GM18517 (cell line): ENCODE data around the gene LRRC56.

Experiments
- ATAC-seq: cut with Tn5 transposase; IDR thresholded peaks from one replicate; pipeline ENCODE4 v1.9.1; 2021; ENCODE audit warnings: mild to moderate bottlenecking, moderate library complexity; ENCODE audit not compliant: unreplicated experiment

The LRRC56 gene

DNA sequence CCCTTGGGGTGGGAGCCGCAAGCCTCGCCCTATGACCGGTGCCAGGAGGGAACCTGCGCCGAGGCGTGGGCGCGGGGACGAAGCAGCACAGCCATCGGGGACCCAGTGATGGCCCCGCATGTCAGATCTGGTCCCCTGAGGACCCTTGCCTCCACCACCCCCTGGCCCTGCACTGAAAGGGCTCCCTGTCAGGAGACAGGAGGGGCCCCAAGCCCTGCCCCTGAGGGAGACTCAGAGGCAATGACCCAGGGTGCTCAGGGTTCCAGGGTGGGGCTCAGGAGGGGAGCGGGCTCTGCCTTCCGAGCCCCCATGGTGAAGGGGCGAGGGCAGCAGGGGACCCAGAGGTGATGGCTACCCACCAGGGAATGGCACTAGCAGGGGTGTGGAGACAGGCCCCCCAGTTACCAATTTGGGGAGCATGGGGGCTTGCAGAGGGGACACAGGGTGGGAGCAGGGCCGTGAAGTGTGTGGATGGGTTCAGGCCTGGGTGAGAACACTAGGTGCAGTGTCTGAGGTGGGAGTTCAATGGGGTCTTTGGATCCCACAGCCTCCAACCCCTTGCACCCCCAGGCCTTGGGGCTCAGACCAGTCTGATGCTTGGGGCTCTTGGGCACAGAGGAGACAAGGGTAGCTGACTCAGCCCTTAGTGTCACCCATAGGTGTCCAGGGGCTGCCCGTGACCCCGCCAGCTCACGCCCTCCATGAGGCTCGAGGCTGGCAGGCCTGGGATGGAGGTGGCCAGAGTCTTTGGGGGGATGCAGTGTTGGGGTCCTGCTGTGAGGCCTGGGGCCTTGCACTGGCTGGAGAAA lies 499 bp downstream of the LRRC56 start:
- no peak for ATAC-seq

DNA sequence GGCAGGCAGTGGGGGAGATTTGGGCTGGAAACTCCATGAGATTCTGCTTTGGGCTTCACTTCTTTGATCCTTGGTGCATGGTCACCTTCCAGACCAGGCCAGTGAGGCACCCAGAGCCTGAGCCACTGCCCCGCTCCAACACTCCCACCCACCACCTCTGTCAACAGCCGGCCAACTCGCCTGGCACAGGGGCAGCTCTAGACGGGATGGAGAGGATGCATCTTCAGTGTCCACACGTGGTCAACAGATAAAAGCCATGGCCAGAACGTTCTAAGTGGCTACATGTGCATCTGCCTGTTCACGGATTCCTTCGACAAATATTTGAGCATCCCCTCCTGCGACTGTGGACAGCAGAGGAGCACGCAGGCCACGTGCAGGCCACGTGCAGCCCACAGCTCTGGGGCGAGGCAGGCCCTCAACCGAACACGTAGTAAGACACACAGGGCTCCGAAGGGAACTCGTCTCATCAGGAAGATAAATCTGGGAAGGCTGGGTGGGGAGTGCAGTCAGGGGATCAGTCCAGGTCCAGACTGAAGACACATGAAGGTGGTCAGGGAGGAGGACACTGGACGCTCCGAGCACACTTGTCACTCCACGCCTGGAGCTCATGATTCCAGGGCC lies 1.2 kb downstream of the LRRC56 start:
- no peak for ATAC-seq

DNA sequence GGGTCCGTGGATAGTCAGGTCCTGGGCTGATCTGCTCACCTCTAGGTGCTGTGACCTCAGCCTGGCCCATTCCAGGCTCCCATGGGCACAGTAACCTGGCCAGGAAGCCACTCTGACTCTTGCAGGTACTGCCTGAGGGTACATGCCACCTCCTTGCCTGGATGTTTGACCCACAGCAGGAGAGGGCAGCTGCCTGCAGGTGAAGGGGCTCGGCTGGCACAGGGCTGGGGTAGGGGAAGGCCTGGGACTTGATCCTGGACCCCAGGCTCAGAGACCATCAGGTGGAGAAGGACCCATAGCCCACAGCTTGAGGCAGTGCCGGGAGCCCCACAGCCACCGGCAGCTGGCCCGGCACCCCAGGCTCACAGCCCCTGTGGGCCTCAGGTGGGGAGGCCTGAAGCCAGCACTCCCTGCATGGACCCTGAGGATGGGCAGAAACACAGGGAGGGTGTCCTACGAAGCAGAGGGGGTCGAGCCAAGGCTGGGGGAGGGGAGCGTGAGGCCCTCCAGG lies 2.7 kb downstream of the LRRC56 start:
- ATAC-seq, result no peak

DNA sequence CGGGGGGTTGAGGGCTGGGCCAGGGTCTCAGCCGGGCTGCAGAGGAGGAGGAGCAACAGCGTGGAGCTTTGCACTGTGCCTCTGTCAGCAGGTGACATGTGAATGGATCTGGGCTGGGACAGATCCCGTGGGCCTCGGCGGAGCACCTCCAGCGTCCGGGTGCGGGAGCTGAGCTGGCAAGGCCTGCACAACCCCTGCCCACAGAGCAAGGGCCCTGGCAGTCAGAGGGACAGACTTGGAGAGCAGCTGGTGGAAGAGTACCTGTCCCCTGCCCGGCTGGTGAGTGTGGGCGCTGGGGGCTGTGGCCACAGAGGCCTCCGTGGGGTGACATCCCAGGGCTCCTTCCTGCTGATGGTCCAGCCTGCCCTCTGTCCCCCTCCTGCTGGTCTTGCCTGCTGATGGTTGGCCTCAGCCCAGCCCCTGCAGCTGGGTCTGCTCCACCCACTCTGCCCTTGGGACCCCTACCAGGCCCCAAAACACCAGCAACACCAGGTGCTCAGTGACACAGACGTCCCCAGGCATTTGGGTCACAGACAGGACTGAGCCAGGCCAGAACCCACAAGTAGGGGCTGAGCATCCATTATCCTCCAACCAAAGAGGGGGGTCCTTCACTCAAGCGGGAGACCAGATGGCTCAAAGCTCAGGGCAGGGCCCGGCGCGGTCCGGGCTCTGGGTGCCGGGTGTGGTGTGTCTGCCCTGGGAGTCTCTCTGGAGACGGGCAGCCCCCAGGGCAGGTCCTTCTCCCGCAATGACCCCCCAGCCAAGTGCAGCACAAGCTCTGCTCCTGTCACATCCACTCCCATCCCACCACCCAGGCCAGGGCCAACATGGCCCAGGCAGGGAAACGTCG lies 3.5 kb downstream of the LRRC56 start:
- no peak for ATAC-seq

DNA sequence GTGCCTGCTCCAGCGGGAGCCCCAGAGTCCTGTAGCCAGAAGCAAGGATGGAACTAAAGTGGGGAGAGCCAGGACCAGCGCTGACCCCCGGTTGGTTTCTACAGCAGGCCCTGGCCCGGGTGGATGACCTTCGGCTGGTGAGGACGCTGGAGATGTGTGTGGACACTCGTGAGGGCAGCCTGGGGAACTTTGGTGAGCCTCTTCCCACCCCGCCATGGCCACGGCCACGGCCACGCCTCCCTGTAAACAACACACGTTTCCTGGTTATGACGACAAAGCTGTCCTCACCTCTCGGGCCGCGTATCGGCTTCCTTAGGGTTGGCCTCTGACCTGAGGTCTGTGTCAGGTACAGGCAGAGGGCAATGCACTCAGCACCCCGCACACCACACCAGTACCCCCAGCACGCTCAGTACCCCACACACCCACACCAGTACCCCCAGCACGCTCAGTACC lies 4.1 kb downstream of the LRRC56 start:
- no peak for ATAC-seq

DNA sequence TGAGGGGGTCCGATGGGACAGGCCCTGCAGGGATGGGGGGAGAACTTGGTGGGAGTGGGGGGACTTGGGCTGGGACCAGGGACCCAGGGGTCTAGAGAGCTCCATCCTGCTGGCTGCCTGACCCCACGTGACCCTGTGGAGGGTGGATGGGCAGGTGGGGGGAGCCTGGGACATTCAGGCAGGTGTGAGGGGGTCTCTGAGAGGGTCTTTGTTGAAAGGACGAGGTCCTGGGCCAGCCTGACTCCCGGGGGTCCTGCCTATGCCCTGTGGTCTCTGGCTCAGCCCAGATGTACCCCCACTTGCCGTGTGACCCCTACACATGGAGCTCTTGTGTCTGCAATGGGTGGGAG lies 7.5 kb downstream of the LRRC56 start:
- no peak for ATAC-seq

DNA sequence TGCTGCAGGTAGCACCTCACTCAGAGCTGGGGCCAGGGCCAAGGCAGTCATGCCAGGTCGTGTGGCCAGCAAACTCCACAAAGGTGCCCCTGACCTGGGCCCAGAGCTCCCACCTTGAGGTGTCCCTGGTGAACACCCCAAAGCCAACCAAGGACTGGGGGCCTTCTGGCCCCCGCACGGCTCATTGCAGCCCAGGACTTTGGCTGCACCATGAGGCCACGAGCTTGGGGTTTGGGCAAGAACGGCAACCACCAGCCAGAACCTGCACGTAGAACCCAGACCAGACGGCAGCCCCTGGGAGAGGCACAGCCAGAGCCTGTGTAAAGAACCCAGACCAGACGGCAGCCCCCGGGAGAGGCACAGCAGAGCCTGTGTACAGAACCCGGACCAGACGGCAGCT lies 7.8 kb downstream of the LRRC56 start:
- no peak for ATAC-seq

DNA sequence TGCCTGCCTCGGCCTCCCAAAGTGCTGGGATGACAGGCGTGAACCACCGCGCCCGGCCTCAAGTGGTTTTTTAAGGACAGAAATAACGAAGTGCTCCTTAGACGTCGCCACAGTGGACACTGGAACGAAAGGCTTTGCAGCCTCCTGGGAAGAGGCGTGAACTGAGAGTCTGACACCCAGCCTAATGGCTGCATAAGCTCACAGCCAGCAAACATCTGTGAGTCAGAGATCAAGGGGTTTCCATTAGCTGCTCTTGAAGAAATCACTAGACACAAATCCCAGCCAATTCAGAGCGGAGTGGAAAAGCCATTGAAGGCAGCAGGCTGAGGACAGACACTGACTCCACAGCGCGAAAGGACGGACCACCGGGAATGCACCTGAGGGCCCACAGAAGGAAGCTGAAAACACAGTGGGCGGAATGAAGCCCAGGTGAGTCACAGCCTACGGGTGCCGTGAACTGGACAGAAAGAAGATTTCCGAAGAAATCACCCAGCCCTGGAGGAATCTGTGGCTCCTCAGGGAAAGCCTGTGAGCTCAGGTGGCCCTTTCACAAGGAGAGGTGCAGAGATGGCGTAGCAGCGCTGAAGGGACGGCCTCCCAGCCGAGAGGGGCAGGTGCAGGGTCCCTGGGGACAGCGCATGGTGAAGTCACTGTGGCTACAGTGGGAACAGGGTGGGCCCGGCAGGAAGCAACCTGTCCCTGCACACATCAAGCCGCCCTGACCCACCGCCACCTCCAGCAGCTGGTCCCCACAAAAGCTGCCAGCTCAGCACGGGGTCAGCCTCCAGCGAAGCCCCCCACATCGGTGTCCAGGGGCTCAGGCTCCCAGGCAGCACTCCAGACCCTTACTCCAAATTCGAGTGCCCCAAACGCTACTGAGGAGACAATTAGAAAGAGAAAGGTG lies 11.6 kb downstream of the LRRC56 start:
- ATAC-seq, result no peak

DNA sequence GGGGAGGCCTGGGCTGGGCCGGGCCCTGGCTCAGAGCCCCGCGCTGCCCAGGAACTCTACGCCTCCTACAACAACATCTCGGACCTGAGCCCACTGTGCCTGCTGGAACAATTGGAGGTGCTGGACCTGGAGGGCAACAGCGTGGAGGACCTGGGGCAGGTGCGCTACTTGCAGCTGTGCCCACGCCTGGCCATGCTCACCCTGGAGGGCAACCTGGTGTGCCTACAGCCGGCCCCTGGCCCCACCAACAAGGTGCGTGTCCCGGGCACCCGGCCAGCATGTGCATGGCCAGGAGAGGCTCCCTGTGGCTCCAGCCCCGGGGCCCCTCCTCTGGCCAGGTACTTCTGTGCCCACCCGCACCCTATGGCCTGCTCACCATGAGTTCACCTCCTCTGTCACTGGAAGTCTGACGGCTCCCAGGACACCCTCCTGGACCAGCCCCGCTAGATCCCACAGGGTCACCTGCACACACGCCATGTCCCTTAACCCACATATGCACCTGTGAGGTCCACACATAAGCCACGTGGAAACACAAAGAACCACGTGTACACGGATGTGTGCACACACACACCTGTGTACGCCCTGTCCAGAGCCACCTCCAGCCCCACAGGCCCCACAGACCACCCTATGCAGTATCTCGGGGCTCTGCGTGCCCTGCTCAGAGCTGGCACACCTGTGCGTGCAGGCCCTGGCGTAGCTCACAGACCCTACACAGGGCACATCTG lies 12.9 kb downstream of the LRRC56 start:
- ATAC-seq, result no peak

DNA sequence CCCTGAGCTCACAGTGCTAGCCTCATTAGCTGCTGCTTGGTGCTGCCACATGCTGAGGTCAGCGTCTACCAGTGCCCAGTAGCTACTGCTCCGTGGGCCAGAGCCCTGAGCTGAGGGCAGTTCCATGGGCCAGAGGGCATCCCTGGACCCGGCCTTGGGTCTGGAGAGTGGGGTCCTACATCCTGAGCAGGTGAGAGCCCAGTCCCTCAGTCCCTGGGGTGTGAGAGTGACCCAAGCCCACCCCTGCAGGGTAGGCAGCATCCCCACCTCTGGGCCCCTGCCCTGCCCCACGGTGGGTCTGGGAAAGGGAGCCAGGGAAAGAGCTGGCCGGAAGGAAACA lies 13.4 kb downstream of the LRRC56 start:
- ATAC-seq, result no peak

DNA sequence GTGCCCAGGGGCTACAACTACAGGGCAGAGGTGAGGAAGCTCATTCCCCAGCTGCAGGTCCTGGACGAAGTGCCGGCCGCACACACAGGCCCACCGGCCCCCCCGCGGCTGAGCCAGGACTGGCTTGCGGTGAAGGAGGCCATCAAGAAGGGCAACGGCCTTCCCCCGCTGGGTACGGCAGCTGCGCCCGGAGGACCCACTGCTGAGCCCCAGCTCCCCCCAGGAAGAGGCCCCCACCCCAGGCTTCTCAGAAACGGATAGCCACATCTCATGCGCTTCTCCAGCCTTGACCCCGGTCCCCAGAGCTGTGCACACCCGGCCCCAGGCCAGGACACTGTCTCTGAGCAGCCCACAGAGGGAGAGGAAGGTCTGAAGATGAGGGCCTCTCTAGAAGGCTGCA lies 13.8 kb downstream of the LRRC56 start:
- ATAC-seq, result no peak

DNA sequence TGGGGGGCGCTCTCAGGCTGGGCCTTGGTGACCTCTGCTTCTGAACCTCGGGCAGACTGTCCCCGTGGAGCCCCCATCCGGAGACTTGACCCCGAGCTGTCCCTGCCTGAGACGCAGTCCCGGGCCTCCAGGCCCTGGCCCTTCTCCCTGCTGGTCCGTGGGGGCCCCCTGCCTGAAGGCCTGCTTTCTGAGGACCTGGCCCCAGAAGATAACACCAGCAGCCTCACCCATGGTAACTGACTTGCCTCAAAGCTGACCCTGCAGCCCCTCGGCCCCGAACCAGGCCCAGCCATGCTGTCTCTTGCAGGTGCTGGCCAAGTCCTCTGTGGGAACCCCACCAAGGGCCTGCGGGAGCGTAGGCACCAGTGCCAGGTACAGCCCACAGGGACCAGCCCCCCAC lies 14.3 kb downstream of the LRRC56 start:
- ATAC-seq, result no peak

DNA sequence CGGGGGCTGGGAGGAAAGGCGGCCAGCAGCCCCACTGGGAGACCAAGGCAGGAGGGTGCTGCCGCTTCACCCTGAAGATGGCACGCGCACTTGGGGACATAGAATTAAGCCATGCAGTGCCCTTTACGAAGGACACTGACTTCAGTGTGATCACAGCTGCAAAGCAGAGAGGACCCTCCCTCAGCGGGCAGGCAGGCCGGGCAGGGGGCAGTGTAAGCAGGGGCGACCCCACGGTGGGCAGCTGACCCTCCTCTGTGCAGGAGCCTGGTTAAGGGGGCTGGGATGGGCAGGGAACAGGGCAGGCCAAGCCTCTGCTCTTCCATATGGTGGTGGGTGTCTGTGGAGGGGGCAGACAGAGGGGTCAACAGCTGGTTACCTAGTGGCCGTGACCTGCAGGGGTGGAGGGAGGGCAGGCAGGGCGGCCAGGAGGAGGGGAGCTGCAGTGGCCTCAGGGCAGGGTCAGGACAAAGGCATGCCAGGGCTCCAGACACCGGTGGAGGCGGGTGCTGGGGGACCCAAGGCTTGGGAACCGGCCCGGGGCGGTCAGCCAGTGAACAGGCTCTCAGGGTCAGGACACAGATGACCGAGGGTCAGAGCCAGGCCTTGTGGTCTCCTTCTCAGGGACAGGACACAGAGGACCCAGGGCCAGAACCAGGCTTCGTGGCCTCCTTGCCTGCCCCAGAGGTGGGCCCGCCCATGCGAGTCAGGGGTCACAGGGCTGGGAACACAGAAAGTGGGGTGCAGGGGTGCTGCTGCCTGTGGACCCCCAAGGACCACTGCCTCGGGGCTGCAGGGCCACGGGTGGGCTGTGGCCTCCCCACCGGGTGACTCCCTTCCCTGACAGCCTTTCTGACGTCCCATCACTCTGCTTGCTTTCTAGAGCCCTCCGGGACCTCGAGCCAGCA lies 16.0 kb downstream of the LRRC56 start:
- no peak for ATAC-seq

DNA sequence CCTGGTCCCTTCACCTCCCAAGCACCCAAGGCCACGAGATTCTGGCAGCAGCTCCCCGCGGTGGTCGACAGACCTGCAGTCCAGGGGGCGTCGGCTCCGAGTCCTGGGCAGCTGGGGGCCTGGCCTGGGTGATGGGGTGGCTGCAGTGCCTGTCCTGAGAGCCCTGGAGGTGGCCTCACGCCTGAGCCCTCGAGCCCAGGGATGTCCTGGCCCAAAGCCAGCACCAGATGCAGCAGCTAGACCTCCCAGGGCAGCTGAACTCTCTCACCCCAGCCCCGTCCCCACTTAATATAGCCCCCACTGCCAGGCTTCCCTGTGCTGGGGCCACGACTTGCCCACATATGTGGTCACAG lies 16.6 kb downstream of the LRRC56 start:
- ATAC-seq, result no peak

DNA sequence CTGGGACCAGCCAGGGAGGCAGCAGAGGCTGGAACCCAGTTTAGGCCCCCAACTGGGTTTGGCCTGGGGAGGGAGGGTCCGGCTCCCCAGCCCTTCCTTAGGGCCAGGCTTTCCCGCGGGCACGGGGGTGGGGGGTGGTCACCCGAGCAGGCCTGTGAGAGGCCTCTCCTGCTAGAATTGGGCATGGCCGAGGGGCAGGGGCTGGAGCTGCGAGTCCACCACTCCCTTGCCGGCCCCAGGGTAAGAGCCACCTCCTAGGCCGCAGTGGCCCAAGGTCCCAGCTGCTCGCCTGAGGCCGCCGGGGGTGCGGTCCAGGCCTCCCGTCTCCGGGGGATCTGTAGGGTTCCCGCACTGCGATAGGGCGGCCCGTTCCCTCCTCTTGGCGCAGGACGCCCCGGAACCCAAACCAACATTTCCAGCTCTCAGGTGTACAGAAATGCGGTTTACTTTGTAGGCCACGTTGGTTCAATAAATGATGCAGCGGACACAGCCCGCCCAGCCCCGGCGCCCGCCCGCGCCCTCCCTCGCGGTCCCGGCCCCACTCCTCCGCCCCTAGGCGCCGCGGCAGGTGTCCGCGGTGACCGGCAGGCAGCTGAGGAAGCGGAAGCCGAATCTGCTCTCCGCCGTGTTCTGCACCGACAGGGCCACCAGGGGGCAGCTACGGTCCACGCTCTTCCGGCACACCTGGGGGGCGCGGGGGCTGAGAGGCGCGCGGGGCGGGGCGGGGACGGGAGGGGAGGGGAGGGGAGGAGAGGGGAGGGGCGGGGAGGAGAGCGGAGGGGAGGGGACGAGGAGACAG lies 17.3 kb downstream of the LRRC56 start:
- no peak for ATAC-seq

DNA sequence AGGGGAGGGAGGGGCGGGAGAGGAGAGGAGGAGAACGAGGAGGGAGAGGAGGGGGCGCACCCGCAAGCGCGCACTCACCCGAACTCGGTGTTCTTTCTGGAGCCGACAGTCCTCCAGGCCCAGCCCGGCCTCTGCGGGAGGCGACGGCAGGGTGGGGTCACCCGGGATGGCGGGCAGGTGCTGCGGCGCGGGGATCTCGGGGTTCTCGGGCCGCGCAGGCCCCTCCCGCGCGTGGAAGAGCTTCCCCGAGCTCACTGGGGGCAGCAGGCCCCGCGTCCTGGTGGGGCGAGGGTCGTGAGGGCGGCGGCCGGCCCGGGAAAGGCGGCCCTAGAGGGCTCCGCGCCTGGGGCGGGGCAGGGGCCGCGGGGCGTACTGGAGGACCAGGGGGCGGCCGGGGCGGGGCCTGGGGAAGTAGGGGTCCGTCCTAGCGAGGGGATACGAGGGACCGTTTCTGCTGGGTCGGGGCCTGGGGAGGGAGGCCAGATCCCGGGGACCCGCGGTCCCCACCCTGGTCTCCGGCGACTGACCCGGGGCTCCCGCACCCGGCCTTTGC lies 18.0 kb downstream of the LRRC56 start:
- no peak for ATAC-seq

DNA sequence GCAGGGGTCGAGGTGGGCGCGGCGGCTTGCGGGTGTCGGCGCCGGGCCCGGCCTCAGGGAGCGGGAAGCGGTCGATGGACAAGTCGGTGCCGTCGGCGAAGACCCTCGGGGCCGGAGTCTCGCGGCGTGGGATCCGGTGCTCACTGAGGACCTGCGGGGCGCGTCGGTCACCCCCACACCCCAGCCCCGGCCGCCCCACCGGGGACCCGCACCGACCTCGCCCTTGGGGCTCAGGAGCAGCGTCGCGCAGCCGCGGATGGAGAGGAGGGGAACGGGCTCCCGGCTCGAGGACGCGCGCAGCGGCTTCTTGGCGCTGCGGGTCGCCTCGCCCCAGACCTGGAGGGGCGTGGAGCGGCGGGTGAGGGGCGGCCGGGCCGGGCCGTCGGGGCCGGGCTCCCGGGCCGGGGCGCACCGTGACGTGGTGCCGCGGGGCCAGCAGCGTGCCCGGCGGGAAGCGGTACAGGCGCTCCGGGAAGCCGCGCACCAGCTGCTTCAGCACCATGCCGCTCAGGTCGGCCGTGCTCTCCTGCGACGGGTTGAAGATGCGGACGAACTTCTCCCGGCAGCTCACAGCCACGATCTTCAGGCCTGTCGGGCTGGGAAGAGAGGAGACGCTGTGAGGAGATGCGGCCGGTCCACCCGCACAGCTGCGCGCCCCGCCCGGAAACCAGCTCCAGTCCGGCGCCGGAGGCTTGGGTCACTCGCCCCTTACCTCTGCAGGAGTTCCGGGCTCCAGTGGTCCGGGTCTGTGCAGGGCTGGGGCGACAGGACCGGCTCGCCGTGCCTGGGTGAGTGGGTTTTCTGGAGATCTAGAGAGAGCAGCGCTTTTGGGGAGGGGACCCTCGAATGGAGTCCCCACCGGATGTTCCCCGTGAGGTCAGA lies 18.7 kb downstream of the LRRC56 start:
- no peak for ATAC-seq
